Measurements from ENCODE around the gene SLC25A19.

- TF ChIP-seq CTCF (conservative IDR thresholded peaks at IDR 0.05; ENCODE audit: low read length) (no peak), EZH2phosphoT487 (IDR thresholded peaks at IDR 0.05; ENCODE audit: borderline replicate concordance, low read depth, low read length) (no peak)
Measured at GRCh38 chr17:75318615-75319222, 29.5 kb upstream of the SLC25A19 start.
